Activated B cell treated with CpG ODN at 0.5 μM for 24 hours (primary cell): Measurements from ENCODE around the gene PFKFB4. TPM values are rescaled to one million over a fixed set of nuclear protein-coding genes. Genes with fewer than 3 reads are reported as not detected.

Experiments
- ATAC-seq: fragments of 200-7000 bp; cut with Tn5 transposase; one replicate; pipeline ENCODE4 v1.10.0; 2021; ENCODE audit warnings: low read depth, mild to moderate bottlenecking, moderate library complexity
- CTCF ChIA-PET: fragments of 350-600 bp; sonication (Branson Sonifier 250); formaldehyde crosslinking; loops from one replicate; lab custom pipeline; 2021; ENCODE audit warnings: antibody characterized with exemption; lab: Charles Lee
- POLR2A ChIA-PET: fragments of 350-600 bp; sonication (Branson Sonifier 250); formaldehyde crosslinking; loops from one replicate; lab custom pipeline; 2021; ENCODE audit warnings: antibody characterized with exemption; lab: Charles Lee
- DNase-seq: peaks from one replicate; pipeline ENCODE4 v3.0.0; 2022
- H3K27ac Mint-ChIP-seq: one replicate; pipeline ENCODE4 v1.8.0; 2020; ENCODE audit warnings: mixed read lengths
- H3K27me3 Mint-ChIP-seq: one replicate; pipeline ENCODE4 v1.8.0; 2021; ENCODE audit warnings: mixed read lengths
- H3K36me3 Mint-ChIP-seq: one replicate; pipeline ENCODE4 v1.8.0; 2021; ENCODE audit warnings: low read depth, mixed read lengths
- H3K4me1 Mint-ChIP-seq: one replicate; pipeline ENCODE4 v1.8.0; 2021; ENCODE audit warnings: mixed read lengths
- H3K4me3 Mint-ChIP-seq: one replicate; pipeline ENCODE4 v1.8.0; 2020; ENCODE audit warnings: mild to moderate bottlenecking, mixed read lengths
- H3K9me3 Mint-ChIP-seq: one replicate; pipeline ENCODE4 v1.8.0; 2020; ENCODE audit warnings: mixed read lengths
- intact Hi-C: fragments of 100-400 bp; cut with micrococcal nuclease; formaldehyde crosslinking; loops from one replicate; pipeline ENCODE4 v1.15.1; 2024
- total RNA-seq: library from RNA; stranded (reverse); gene quantifications from 2 replicates; pipeline ENCODE4 v1.2.3, GENCODE V29; 2022
- TF ChIP-seq, protein P1 (sequence below): fragments of 200-600 bp; IDR thresholded peaks from one replicate; pipeline ENCODE4 v1.8.0; 2022; ENCODE audit warnings: antibody characterized with exemption, mild to moderate bottlenecking

The PFKFB4 gene
- total RNA-seq, 1 donor from 2014 or later, result 3.2 TPM

DNA sequence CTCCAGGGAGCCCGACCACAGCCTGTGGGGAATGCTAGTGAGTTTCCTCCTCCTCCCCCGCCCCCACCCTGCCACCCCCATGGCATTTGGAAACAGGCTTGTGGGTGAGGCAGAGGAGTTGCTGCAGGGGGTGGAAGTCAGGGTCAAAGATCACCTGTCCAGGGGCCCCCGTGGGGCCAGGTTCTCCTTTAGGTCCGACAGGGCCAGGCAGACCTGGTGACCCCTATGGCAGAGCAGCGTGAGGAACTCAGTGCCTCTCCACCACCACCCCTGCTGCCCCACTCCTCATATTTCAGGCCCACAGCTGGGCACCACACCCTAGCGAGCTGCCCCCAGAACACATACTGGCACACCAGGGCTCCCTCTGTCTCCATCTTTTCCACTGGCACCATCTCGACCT lies 15.9 kb upstream of the PFKFB4 start:
- POLR2A ChIA-PET, result no interaction called here
- H3K27me3 Mint-ChIP-seq, result no peaks in the 10 kb centered on the region
- no peaks in the 10 kb centered on the region for H3K36me3 Mint-ChIP-seq
- CTCF ChIA-PET, result no interaction called here
- H3K9me3 Mint-ChIP-seq, result no peaks in the 10 kb centered on the region
- H3K27ac Mint-ChIP-seq, result no peak overlapping the region
- H3K4me1 Mint-ChIP-seq, result no peaks in the 10 kb centered on the region
- no peak overlapping the region for H3K4me3 Mint-ChIP-seq
- no peak for ATAC-seq
- DNase-seq, result no peak
- intact Hi-C loops, result no loop called here
- TF ChIP-seq, protein P1, sequence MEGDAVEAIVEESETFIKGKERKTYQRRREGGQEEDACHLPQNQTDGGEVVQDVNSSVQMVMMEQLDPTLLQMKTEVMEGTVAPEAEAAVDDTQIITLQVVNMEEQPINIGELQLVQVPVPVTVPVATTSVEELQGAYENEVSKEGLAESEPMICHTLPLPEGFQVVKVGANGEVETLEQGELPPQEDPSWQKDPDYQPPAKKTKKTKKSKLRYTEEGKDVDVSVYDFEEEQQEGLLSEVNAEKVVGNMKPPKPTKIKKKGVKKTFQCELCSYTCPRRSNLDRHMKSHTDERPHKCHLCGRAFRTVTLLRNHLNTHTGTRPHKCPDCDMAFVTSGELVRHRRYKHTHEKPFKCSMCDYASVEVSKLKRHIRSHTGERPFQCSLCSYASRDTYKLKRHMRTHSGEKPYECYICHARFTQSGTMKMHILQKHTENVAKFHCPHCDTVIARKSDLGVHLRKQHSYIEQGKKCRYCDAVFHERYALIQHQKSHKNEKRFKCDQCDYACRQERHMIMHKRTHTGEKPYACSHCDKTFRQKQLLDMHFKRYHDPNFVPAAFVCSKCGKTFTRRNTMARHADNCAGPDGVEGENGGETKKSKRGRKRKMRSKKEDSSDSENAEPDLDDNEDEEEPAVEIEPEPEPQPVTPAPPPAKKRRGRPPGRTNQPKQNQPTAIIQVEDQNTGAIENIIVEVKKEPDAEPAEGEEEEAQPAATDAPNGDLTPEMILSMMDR, result no peak

DNA sequence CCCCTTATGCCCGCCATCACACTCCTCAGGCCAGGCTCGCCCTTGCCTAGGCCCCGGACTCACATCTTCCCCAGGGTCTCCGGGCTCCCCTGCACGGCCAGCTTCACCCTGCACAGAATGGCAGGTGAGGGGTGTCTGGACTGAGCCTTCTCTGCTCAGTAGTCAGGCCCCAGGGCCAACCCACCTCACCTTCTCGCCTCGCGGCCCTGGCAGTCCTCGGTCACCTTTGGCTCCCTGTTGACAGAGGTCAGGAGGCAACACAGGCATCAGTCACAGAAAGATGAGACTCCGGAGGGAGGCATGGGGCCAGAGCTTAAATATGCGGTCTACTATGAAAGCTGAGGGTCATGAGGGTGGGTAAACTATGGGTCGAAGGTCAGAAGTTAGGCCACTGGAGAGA lies 15.3 kb upstream of the PFKFB4 start:
- DNase-seq, result no peak
- Mint-ChIP-seq H3K9me3 (no peaks in the 10 kb centered on the region), H3K4me1 (no peaks in the 10 kb centered on the region), H3K36me3 (no peaks in the 10 kb centered on the region), H3K27ac (no peak overlapping the region), H3K4me3 (no peak overlapping the region), H3K27me3 (no peaks in the 10 kb centered on the region)
- ChIA-PET POLR2A (no interaction called here), CTCF (no interaction called here)
- ATAC-seq, result no peak
- TF ChIP-seq, protein P1, result no peak
- intact Hi-C loops, result no loop called here

DNA sequence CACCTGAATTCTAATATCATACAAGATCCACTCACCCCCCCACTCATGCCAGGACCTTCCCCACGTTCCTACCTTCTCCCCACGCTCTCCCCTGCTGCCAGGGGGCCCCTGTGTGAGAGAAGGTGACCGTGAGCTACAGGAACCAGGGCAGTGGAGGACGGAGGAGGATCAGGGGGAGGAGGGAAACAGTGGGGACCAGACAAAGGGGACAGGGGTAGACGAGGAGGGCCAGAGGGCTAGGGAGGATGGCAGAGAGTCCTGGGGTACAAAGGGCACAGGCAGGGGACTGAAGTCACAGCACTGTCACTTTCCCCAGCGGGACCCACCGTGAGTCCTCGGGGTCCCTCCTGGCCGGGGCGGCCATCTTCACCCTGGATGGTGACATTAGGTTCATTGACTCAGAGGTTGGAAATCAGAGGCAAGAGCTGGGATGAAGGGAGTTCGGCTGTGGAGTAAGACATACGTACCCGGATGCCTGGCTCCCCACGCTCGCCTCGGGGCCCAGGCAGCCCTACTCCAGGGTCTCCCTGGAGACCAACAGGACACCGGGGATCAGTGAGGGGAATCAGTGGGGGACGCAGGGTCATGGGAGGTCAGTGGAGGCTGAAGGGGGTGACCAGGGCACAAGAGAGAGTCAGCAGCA lies 13.3 kb upstream of the PFKFB4 start:
- H3K36me3 Mint-ChIP-seq, result no peaks in the 10 kb centered on the region
- no peak for DNase-seq

DNA sequence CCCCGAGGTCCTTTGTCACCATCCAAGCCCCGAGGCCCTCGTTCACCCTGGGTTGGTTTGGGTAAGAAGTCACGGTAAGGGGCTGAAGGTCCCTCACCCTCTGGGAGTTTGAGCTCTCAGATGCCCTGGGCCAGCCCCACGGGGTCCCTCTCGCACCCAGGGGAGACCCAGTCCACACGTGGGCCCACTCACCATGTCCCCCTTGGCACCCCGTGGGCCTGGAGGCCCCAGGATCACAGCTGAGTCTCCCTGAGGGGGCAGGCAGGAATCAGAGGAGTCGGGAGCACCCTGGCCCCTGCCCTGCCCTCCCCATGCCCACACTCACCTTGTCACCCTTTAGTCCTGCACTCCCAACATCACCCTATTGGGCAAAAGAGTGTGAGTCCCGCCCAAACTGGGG lies 12.8 kb upstream of the PFKFB4 start:
- no peak for DNase-seq
- ATAC-seq, result no peak
- Mint-ChIP-seq H3K27ac (no peak overlapping the region), H3K9me3 (no peaks in the 10 kb centered on the region), H3K27me3 (no peaks in the 10 kb centered on the region), H3K4me1 (no peaks in the 10 kb centered on the region), H3K36me3 (no peaks in the 10 kb centered on the region), H3K4me3 (no peak overlapping the region)
- intact Hi-C loops, result no loop called here
- TF ChIP-seq, protein P1, result no peak
- ChIA-PET CTCF (no interaction called here), POLR2A (no interaction called here)

More for the DNA sequence above, 13.3 kb upstream of the PFKFB4 start:
- Mint-ChIP-seq H3K4me3 (no peak overlapping the region), H3K27me3 (no peaks in the 10 kb centered on the region), H3K9me3 (no peaks in the 10 kb centered on the region), H3K4me1 (no peaks in the 10 kb centered on the region), H3K27ac (no peak overlapping the region)
- no peak for ATAC-seq
- ChIA-PET CTCF (no interaction called here), POLR2A (no interaction called here)
- intact Hi-C loops, result no loop called here
- TF ChIP-seq, protein P1, result no peak

DNA sequence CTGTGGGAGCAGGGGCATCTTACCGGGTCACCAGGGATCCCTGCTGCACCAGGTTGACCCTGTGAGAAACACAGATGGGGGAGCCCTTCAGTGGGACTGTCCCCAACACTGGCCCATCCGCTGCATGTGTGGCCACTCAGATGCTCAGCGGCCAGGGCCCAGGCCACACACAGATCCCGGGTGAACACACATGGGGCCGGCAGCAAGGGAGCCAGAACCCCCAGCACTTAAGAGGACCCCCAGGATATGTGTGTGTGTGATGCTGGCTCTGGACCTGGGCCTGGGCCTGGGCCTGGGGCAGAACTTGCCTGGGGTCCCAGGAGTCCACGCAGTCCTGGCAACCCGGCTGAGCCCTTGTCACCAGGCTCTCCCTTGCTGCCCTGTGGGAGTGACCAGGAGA lies 11.9 kb upstream of the PFKFB4 start:
- TF ChIP-seq, protein P1, result no peak
- Mint-ChIP-seq H3K36me3 (no peaks in the 10 kb centered on the region), H3K27ac (no peak overlapping the region), H3K4me1 (no peaks in the 10 kb centered on the region), H3K9me3 (no peaks in the 10 kb centered on the region), H3K27me3 (no peaks in the 10 kb centered on the region), H3K4me3 (no peak overlapping the region)
- CTCF ChIA-PET, result no interaction called here
- ATAC-seq (no peak), DNase-seq (no peak)
- POLR2A ChIA-PET, result no interaction called here
- intact Hi-C loops, result no loop called here
